Heart right ventricle (tissue), 16 donors: ENCODE measurements around the gene CRYGS. TPM values are rescaled to one million over a fixed set of nuclear protein-coding genes. Genes with fewer than 3 reads are reported as not detected.

Experiments used
- ATAC-seq, 8 donors: fragments of 200-7000 bp; cut with Tn5 transposase; one replicate each; pipeline ENCODE4 v1.9.1; 2020; ENCODE audit warnings: mild to moderate bottlenecking in 8 of 8, moderate library complexity in 8 of 8, moderate number of reproducible peaks in 1 of 8
- DNase-seq, 2 donors: peaks; one replicate each; pipeline ENCODE4 v3.0.0-alpha.2; 2020
- H3K27ac ChIP-seq, 10 donors: fragments of 200-600 bp; sonication (generic) in 2 of 10; one replicate each; pipeline versions ENCODE4 v1.5.0 to v1.8.0; 2020 to 2022; ENCODE audit warnings: mild to moderate bottlenecking in 3 of 10
- H3K27me3 ChIP-seq, 7 donors: fragments of 200-600 bp; one replicate each; pipeline ENCODE4 v1.8.0; 2021 to 2022; ENCODE audit warnings: mild to moderate bottlenecking in 2 of 7
- H3K36me3 ChIP-seq, 9 donors: fragments of 200-600 bp; sonication (generic) in 1 of 9; one replicate each; pipeline versions ENCODE4 v1.5.0 to v1.8.0; 2020 to 2022; ENCODE audit warnings: mild to moderate bottlenecking in 2 of 9
- H3K4me1 ChIP-seq, 9 donors: fragments of 200-600 bp; sonication (generic) in 1 of 9; one replicate each; pipeline versions ENCODE4 v1.5.0 to v1.8.0; 2020 to 2022; ENCODE audit warnings: mild to moderate bottlenecking in 4 of 9
- H3K4me3 ChIP-seq, 10 donors: fragments of 200-600 bp; sonication (generic) in 2 of 10; one replicate each; pipeline versions ENCODE4 v1.5.0 to v1.8.0; 2020 to 2022; ENCODE audit warnings: mild to moderate bottlenecking in 7 of 10, moderate library complexity in 2 of 10
- H3K9me3 ChIP-seq, 11 donors: fragments of 200-600 bp in 10 of 11; sonication (generic) in 2 of 11; one replicate each; pipeline versions ENCODE4 v1.5.0 to v1.8.0; 2013 to 2022; ENCODE audit warnings: mild to moderate bottlenecking in 2 of 11, control low read depth in 1 of 11, moderate library complexity in 1 of 11
- WGBS, 2 donors: extraction: QIAGEN DNeasy Blood & Tissue Kit; methylation state at CpG; one replicate each; pipeline ENCODE4 v1.1.7; 2013; ENCODE audit warnings: inconsistent platforms in 1 of 2; 5-methylcytosine and 5-hydroxymethylcytosine counted together
- intact Hi-C, 10 donors: fragments of 100-400 bp; cut with DNase I; formaldehyde crosslinking; loops; one replicate each; pipeline versions ENCODE4 v1.11.1 to v1.14.2; 2022
- polyA plus RNA-seq, 2 donors: library from polyadenylated mRNA; stranded (reverse); fragments of 200-250 nt; gene quantifications; one replicate each; pipeline ENCODE4 v1.2.3, GENCODE V29; 2013
- total RNA-seq, 10 donors: library from RNA; stranded (reverse); fragmentation: NEBNext Ultra II Directional in 3 of 10; extraction: Animal tissue kit (Norgen Biotek cat#: 25700) in 3 of 10; gene quantifications; one replicate each; pipeline versions ENCODE4 v1.2.1 to v1.2.4, GENCODE V29; 2021 to 2023
- TF ChIP-seq, protein P1 (sequence below), 9 donors: fragments of 200-600 bp; sonication (generic) in 2 of 9; IDR thresholded peaks; one replicate each; pipeline versions ENCODE4 v1.5.0 to v1.8.0; 2021 to 2022; ENCODE audit warnings: antibody characterized with exemption in 9 of 9, mild to moderate bottlenecking in 5 of 9, moderate library complexity in 1 of 9
- donor health status: Arrhythmogenic right ventricular cardiomyopathy.
- donor health status: ischemic (EF 13 %, LVEDD 7.1; RV severe dilation, severe dysfunction).
- donor health status: healthy with polysubstance abuse.
- donor health status: DM: no; HTN: yes; CAD: no.
- donor health status: DM: no; HTN: no; CAD: no.
- donor health status: ischemic (EF 25% LVEDD 6.9; RV normal size, moderate dysfunction).
- donor health status: ischemic (EF 25% LVEDD 5.7; RV mildly dilated, moderate dysfunction).
- donor health status: healthy.
- donor health status: DM: yes; HTN: yes; CAD: no.
- donor health status: Ischemic cardiomyopathy.
- donor health status: ischemic (EF 35%, LVEDD 5.7; RV mildly dilated, moderate dysfunction).
- donor health status: nonischemic (EF 11% LVEDD 7.7; RV severe dilation, severe dysfunction).
- donor health status: DM: yes; HTN: yes; CAD: no.
- donor health status: PGD.
- donor health status: ischemic (EF 29% LVEDD 5.4; RV normal size, mild dysfunction).
- donor health status: nonischemic (EF 23%, LVEDD 6.1; RV moderate dilation, normal function).

Gene CRYGS
- total and polyA plus RNA-seq, 12 donors, result 0.28 to 8.9 (median 1.1) TPM

DNA sequence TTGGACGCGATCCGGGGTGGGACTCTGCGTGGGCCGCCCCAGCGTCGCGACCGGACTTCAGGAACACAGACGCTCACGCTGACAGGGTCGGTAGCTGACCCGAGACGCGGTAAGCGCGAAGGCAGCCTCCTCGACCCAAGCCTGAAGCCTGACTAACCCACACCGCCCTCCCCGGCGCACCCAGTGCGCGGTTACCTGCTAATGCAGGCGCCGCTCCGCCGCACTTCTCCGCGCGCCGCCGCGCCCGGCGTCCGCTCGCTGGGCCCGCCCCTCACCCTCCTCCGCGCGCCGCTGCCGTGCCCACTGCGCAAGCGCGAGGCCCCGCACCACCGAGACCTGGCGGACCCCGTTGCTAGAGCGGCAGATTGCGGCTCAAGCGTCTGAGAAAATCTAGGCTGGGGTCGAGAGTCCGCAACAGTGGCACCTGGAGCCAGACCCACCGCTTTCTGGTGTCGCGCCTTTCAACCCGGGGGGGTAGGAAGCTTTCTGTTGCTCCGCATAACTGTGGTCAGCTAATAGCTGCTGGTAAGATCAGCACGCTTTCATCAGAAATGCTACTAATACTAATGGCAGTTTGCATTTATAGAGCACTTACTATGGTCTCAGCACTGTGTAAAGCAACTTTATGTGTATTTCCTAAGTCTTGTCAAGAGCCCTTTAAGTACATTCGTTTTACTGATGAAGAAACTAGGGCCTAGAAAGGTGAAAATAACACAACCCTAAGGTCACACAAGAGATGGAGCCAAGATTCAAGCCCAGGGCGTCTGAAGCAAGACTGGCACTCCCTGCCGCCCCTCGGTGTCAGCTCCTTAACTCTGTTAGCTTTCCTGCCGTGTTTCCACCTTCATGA is 23.1 kb upstream of the CRYGS start, which contains the start of gene TBCCD1:
Gene TBCCD1, minus strand, starts transcription at position 268 of the 850 bp plus-strand sequence. CDS start 3,010 bp downstream, outside the sequence.
- peak within 1 kb of the TSS; percentile 46 to 95 (median 92) for H3K27ac ChIP-seq
- peaks cover 0 to 22% (median 0%) of the 10 kb centered on the region in 9 donors for H3K36me3 ChIP-seq
- H3K27me3 ChIP-seq, result no peaks in the 10 kb centered on the region
- ATAC-seq (peak; percentile 77 to 86 (median 82)), DNase-seq (peak; percentile 91 to 93)
- peaks cover 0 to 71% (median 57%) of the 10 kb centered on the region in 9 donors for H3K4me1 ChIP-seq
- TF ChIP-seq, protein P1, sequence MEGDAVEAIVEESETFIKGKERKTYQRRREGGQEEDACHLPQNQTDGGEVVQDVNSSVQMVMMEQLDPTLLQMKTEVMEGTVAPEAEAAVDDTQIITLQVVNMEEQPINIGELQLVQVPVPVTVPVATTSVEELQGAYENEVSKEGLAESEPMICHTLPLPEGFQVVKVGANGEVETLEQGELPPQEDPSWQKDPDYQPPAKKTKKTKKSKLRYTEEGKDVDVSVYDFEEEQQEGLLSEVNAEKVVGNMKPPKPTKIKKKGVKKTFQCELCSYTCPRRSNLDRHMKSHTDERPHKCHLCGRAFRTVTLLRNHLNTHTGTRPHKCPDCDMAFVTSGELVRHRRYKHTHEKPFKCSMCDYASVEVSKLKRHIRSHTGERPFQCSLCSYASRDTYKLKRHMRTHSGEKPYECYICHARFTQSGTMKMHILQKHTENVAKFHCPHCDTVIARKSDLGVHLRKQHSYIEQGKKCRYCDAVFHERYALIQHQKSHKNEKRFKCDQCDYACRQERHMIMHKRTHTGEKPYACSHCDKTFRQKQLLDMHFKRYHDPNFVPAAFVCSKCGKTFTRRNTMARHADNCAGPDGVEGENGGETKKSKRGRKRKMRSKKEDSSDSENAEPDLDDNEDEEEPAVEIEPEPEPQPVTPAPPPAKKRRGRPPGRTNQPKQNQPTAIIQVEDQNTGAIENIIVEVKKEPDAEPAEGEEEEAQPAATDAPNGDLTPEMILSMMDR (IDR thresholded peaks at IDR 0.05), result no peak
- WGBS, 2 donors, result 0 to 1% methylated on average over 66 of the region's 66 CpGs
- H3K4me3 ChIP-seq, result peak within 1 kb of the TSS; percentile 67 to 97 (median 93)
- intact Hi-C loops, result loop anchor here in 2 of 10 donors (2.0 to 5.0 kb wide), 2 partner anchors 215 to 458 kb away; partner anchors contain the start of genes EIF4A2 (in 1 of the 2) and ETV5 (in 1 of the 2)
- H3K9me3 ChIP-seq, result no peaks in the 10 kb centered on the region

DNA sequence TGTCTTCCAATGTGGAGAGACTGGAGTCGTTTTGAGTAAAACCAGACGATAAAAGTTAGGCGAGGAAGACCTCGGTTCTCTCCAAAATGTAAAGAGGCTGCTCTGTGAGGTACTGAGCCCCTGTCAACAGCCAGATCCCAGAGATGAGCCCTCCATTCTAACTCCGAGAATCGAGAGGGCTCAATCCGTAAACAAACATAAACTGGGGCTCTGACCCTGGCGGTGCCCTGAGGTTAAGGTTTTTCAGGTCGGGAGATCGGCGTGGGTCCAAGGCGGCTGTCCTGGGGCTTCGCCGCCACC is 22.5 kb upstream of the CRYGS start:
- H3K27ac ChIP-seq, result peak overlapping the region; percentile 46 to 95 (median 92)
- TF ChIP-seq, protein P1 (IDR thresholded peaks at IDR 0.05), result no peak
- no peaks in the 10 kb centered on the region for H3K9me3 ChIP-seq
- ATAC-seq (no peak), DNase-seq (no peak)
- H3K36me3 ChIP-seq, result peaks cover 0 to 24% (median 0%) of the 10 kb centered on the region in 9 donors
- peaks cover 0 to 73% (median 53%) of the 10 kb centered on the region in 9 donors for H3K4me1 ChIP-seq
- H3K4me3 ChIP-seq, result peak overlapping the region; percentile 67 to 97 (median 93)
- 0% methylated on average over 14 of the region's 14 CpGs for WGBS, 2 donors
- no peaks in the 10 kb centered on the region for H3K27me3 ChIP-seq
- intact Hi-C loops, result loop anchor here in 2 of 10 donors (2.0 to 5.0 kb wide), 2 partner anchors 216 to 458 kb away; partner anchors contain the start of genes EIF4A2 (in 1 of the 2) and ETV5 (in 1 of the 2)

DNA sequence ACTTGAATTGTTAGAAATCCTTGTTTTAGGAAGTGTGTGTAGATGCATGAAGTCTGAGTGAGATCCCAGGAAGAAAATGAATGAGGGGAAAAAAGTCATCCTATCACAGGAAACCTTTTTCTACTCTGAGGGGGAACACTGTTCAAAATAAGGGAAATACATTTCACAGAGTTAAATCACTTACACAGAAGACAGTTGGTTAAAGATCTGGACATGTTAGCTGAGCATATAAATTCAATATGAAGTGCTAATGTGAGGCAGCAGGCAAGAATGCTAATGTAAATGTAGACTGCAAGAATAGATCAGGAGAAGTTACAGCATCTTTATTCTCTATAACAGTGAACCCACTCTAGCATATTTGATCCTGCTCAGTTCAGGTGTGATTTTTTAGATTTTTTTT is 20.4 kb upstream of the CRYGS start:
- no peak for ATAC-seq
- H3K36me3 ChIP-seq, result peaks cover 0 to 41% (median 0%) of the 10 kb centered on the region in 9 donors
- H3K27ac ChIP-seq, result no peak overlapping the region
- DNase-seq, result no peak
- no peaks in the 10 kb centered on the region for H3K9me3 ChIP-seq
- peaks cover 0 to 72% (median 52%) of the 10 kb centered on the region in 9 donors for H3K4me1 ChIP-seq
- intact Hi-C loops, result no loop called here
- TF ChIP-seq, protein P1 (IDR thresholded peaks at IDR 0.05), result no peak
- no peaks in the 10 kb centered on the region for H3K27me3 ChIP-seq
- H3K4me3 ChIP-seq, result no peak overlapping the region

DNA sequence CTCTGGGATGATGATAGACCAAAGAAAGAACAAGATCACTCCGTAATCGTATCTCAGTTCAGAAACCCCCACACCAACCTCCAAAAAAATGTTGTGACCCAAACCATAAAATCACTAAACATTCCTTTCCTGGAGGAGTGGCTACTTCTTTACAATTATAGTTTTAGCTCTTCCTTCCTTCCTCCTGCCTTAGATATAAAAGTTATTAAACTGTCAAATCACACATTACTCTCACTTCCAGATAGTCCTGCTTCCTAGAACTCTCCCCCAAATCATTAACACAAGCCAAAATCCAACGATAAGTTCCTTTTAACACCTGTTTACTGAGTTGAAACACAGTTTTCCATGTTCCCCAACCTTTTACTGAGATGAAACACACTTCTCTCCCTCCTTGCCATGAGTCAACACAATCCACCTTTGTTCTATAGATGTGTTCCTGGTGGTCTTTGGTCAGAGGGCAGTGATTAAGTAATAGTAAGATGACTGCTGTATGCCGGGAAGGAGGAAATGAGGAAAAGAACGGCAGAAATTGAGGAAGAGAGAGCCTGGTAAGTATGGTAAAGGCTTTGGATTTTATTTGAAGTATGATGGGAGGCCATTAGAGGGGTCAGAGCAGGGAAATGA is 8.3 kb upstream of the CRYGS start:
- H3K36me3 ChIP-seq, result peaks cover 0 to 100% (median 74%) of the 10 kb centered on the region in 9 donors
- no peak overlapping the region for H3K4me3 ChIP-seq
- DNase-seq (no peak), ATAC-seq (no peak)
- no peak overlapping the region for H3K27ac ChIP-seq
- WGBS, 2 donors, result 69 to 70% methylated on average over 5 of the region's 5 CpGs
- no peaks in the 10 kb centered on the region for H3K4me1 ChIP-seq
- intact Hi-C loops, result no loop called here
- TF ChIP-seq, protein P1 (IDR thresholded peaks at IDR 0.05), result no peak
- H3K27me3 ChIP-seq, result no peaks in the 10 kb centered on the region
- H3K9me3 ChIP-seq, result no peaks in the 10 kb centered on the region
